Activated CD4-positive, alpha-beta T cell treated with anti-CD3 and anti-CD28 coated beads, Interleukin-2, Interleukin-6, amounts not matched to agents 100 ng/mL and 50 ng/mL, durations not matched to agents 16 hours and 8 hours (primary cell): Measurements from ENCODE around the gene SGK1.
"Not testable (repeated sequence)": the region's sequence is repeated elsewhere in the genome, so short reads cannot be mapped to it uniquely, and the experiment has no call there.

Experiments used
- DNase-seq: peaks from one replicate; pipeline ENCODE4 v3.0.0-alpha.2; 2020

Gene SGK1

GRCh38 chr6:134182528-134182927, 135.4 kb downstream of the SGK1 start:
- no peak for DNase-seq

- not testable (repeated sequence) for DNase-seq
Measured at GRCh38 chr6:134181726-134182125, 136.2 kb downstream of the SGK1 start.

- not testable (repeated sequence) for DNase-seq
Measured at GRCh38 chr6:134181251-134181650, 136.7 kb downstream of the SGK1 start.

GRCh38 chr6:134180540-134180939, 137.4 kb downstream of the SGK1 start:
- DNase-seq: not testable (repeated sequence)

GRCh38 chr6:134178161-134179044, 139.5 kb downstream of the SGK1 start:
- DNase-seq: peak; percentile 85

GRCh38 chr6:134177753-134178160, 140.2 kb downstream of the SGK1 start:
- DNase-seq: peak; percentile 40

- DNase-seq: no peak
Measured at GRCh38 chr6:134177236-134177635, 140.7 kb downstream of the SGK1 start.

- DNase-seq: no peak
Measured at GRCh38 chr6:134176264-134176975, 141.5 kb downstream of the SGK1 start.

- DNase-seq: peak; percentile 67
Measured at GRCh38 chr6:134175532-134176263, 142.2 kb downstream of the SGK1 start.

GRCh38 chr6:134174672-134175531, 143.0 kb downstream of the SGK1 start:
- peak; percentile 95 for DNase-seq

- DNase-seq: peak; percentile 90
Measured at GRCh38 chr6:134173936-134174671, 143.8 kb downstream of the SGK1 start.

- no peak for DNase-seq
Measured at GRCh38 chr6:134173366-134173725, 144.6 kb downstream of the SGK1 start.

GRCh38 chr6:134172706-134173365, 145.1 kb downstream of the SGK1 start:
- DNase-seq: no peak

GRCh38 chr6:134172020-134172705, 145.7 kb downstream of the SGK1 start:
- no peak for DNase-seq

- no peak for DNase-seq
Measured at GRCh38 chr6:134171517-134171916, 146.4 kb downstream of the SGK1 start.

- DNase-seq: no peak
Measured at GRCh38 chr6:134170844-134171243, 147.1 kb downstream of the SGK1 start.

- no peak for DNase-seq
Measured at GRCh38 chr6:134169871-134170486, 147.9 kb downstream of the SGK1 start.

- no peak for DNase-seq
Measured at GRCh38 chr6:134168590-134169208, 149.2 kb downstream of the SGK1 start.

- no peak for DNase-seq
Measured at GRCh38 chr6:134166511-134167261, 151.2 kb downstream of the SGK1 start.
